ENCODE results near the gene HSPB1. TPM values are rescaled to one million over a fixed set of nuclear protein-coding genes. Genes with fewer than 3 reads are reported as not detected.

The HSPB1 gene
- total RNA-seq, 1 donor = 72.7 TPM

DNA sequence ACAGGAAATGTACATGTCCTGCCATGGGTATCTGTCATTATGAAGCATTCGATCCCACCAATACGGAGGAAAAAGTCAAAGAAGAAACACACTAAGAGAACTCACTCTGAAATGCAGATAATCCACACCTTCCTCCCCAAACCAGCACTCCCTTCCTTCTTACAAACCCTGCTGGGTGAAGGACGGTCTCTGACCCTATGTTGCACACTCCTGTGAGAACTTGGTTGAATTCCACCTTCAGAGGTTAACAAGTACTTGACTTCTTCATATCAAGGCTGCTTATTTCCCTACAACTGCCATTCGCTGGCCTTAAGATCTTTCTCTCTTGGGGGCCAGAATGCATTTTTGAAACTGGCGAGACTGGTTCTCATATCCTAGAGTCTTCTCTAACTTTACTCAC is 39.7 kb downstream of the HSPB1 start:
- no peaks in the 10 kb centered on the region for H3K27me3 ChIP-seq (ENCODE audit: insufficient read depth, low read length)
- H3K36me3 ChIP-seq (ENCODE audit: insufficient read depth, low read length) = peaks cover 60% of the 10 kb centered on the region
- peak overlapping the region; percentile 20 for H3K27ac ChIP-seq (ENCODE audit: low read depth, low read length)

DNA sequence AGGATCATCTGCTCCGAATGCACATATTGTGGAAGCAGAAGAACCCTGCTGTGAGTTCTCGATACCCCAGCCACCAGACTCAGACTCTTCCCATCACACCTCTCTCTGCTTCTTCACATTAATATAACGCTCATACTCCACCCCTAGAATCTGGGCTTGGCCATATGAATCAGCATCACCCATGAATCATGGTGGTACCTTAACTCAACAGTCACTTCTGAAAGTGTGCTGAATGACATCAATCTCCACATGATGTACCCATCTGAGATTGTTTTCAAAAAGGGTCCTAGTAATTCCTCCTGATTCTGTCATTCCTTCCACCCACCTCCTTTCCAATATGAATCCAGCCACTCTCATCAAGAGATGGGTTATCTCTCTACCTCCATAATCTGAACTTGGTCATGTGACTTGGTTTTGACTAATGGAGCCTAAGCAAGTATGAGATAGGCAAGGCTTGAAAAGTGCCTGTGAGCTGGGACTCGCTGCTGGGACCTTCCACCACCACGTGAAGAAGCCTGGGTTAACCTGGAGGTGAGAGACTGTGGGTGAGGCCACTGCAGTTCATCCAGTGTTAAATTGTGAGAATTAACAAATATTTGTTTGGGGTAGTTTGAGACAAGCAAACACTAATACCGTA is 40.9 kb downstream of the HSPB1 start:
- H3K36me3 ChIP-seq (ENCODE audit: insufficient read depth, low read length) = peaks cover 68% of the 10 kb centered on the region
- DNase-seq (ENCODE audit: insufficient read length, low spot score, missing footprints) = no peak
- H3K4me3 ChIP-seq (ENCODE audit: insufficient read depth, low read length) = no peak overlapping the region
- H3K9me3 ChIP-seq (ENCODE audit: low read depth, low read length) = no peaks in the 10 kb centered on the region
- TF ChIP-seq, protein P1, sequence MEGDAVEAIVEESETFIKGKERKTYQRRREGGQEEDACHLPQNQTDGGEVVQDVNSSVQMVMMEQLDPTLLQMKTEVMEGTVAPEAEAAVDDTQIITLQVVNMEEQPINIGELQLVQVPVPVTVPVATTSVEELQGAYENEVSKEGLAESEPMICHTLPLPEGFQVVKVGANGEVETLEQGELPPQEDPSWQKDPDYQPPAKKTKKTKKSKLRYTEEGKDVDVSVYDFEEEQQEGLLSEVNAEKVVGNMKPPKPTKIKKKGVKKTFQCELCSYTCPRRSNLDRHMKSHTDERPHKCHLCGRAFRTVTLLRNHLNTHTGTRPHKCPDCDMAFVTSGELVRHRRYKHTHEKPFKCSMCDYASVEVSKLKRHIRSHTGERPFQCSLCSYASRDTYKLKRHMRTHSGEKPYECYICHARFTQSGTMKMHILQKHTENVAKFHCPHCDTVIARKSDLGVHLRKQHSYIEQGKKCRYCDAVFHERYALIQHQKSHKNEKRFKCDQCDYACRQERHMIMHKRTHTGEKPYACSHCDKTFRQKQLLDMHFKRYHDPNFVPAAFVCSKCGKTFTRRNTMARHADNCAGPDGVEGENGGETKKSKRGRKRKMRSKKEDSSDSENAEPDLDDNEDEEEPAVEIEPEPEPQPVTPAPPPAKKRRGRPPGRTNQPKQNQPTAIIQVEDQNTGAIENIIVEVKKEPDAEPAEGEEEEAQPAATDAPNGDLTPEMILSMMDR (IDR thresholded peaks at IDR 0.05; ENCODE audit: extremely low read depth, low read depth, low read length) = no peak
- peaks cover 85% of the 10 kb centered on the region for H4K20me1 ChIP-seq (ENCODE audit: insufficient read depth, low read length)
- no peak overlapping the region for H2AFZ ChIP-seq (ENCODE audit: low read length)
- H3K79me2 ChIP-seq (ENCODE audit: insufficient read depth, low read length) = peaks cover 100% of the 10 kb centered on the region
- peaks cover 20% of the 10 kb centered on the region for H3K4me1 ChIP-seq (ENCODE audit: insufficient read depth, low read length)
- no peak overlapping the region for H3K4me2 ChIP-seq (ENCODE audit: insufficient read depth, low read length)
- H3K27me3 ChIP-seq (ENCODE audit: insufficient read depth, low read length) = no peaks in the 10 kb centered on the region
- H3K27ac ChIP-seq (ENCODE audit: low read depth, low read length) = peak overlapping the region; percentile 21

More for the DNA sequence above, 39.7 kb downstream of the HSPB1 start:
- no peak overlapping the region for H3K4me2 ChIP-seq (ENCODE audit: insufficient read depth, low read length)
- no peak for DNase-seq (ENCODE audit: insufficient read length, low spot score, missing footprints)
- peaks cover 84% of the 10 kb centered on the region for H4K20me1 ChIP-seq (ENCODE audit: insufficient read depth, low read length)
- H3K4me3 ChIP-seq (ENCODE audit: insufficient read depth, low read length) = no peak overlapping the region
- H3K4me1 ChIP-seq (ENCODE audit: insufficient read depth, low read length) = peaks cover 20% of the 10 kb centered on the region
- H3K79me2 ChIP-seq (ENCODE audit: insufficient read depth, low read length) = peaks cover 100% of the 10 kb centered on the region
- H2AFZ ChIP-seq (ENCODE audit: low read length) = no peak overlapping the region
- TF ChIP-seq, protein P1 (IDR thresholded peaks at IDR 0.05; ENCODE audit: extremely low read depth, low read depth, low read length) = no peak
- H3K9me3 ChIP-seq (ENCODE audit: low read depth, low read length) = no peaks in the 10 kb centered on the region

GRCh38 chr7:76343931-76344321 is 41.5 kb downstream of the HSPB1 start:
- no peak overlapping the region for H2AFZ ChIP-seq (ENCODE audit: low read length)

DNA sequence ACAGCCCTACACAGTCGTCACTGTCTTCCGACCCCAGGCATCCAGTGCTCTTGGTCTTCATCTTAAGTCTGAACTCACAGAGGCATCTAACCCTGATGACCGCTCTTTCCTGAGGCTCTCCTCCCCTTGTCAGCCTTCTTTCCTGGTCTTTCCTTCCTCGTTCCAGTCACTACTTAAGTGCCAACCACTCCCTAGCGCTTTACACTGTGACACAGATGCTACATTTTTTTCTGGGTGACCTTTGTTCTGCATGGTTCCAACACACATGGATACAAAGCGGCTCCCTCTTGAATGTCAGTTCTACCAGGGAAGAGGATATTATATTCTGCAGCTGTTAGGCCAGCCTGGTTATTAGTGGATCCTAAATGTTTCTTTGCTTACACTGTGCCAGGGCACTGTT is 43.6 kb downstream of the HSPB1 start:
- TF ChIP-seq, protein P1 (IDR thresholded peaks at IDR 0.05; ENCODE audit: extremely low read depth, low read depth, low read length) = no peak
- no peak overlapping the region for H3K4me3 ChIP-seq (ENCODE audit: insufficient read depth, low read length)
- no peak overlapping the region for H3K4me2 ChIP-seq (ENCODE audit: insufficient read depth, low read length)
- no peak overlapping the region for H2AFZ ChIP-seq (ENCODE audit: low read length)
- peaks cover 100% of the 10 kb centered on the region for H3K79me2 ChIP-seq (ENCODE audit: insufficient read depth, low read length)
- peaks cover 75% of the 10 kb centered on the region for H3K36me3 ChIP-seq (ENCODE audit: insufficient read depth, low read length)
- no peak overlapping the region for H3K27ac ChIP-seq (ENCODE audit: low read depth, low read length)
- H3K4me1 ChIP-seq (ENCODE audit: insufficient read depth, low read length) = peaks cover 13% of the 10 kb centered on the region
- peaks cover 78% of the 10 kb centered on the region for H4K20me1 ChIP-seq (ENCODE audit: insufficient read depth, low read length)
- H3K9me3 ChIP-seq (ENCODE audit: low read depth, low read length) = no peaks in the 10 kb centered on the region
- no peaks in the 10 kb centered on the region for H3K27me3 ChIP-seq (ENCODE audit: insufficient read depth, low read length)
- DNase-seq (ENCODE audit: insufficient read length, low spot score, missing footprints) = no peak

More at GRCh38 chr7:76343931-76344321, 41.5 kb downstream of the HSPB1 start:
- Histone ChIP-seq H3K36me3 (ENCODE audit: insufficient read depth, low read length) (peaks cover 68% of the 10 kb centered on the region), H3K27me3 (ENCODE audit: insufficient read depth, low read length) (no peaks in the 10 kb centered on the region), H3K4me2 (ENCODE audit: insufficient read depth, low read length) (no peak overlapping the region), H3K9me3 (ENCODE audit: low read depth, low read length) (no peaks in the 10 kb centered on the region), H4K20me1 (ENCODE audit: insufficient read depth, low read length) (peaks cover 85% of the 10 kb centered on the region), H3K79me2 (ENCODE audit: insufficient read depth, low read length) (peaks cover 100% of the 10 kb centered on the region), H3K27ac (ENCODE audit: low read depth, low read length) (peak overlapping the region; percentile 21), H3K4me1 (ENCODE audit: insufficient read depth, low read length) (peaks cover 23% of the 10 kb centered on the region), H3K4me3 (ENCODE audit: insufficient read depth, low read length) (no peak overlapping the region)
- TF ChIP-seq, protein P1 (IDR thresholded peaks at IDR 0.05; ENCODE audit: extremely low read depth, low read depth, low read length) = no peak
- DNase-seq (ENCODE audit: insufficient read length, low spot score, missing footprints) = no peak

Measured in osteoblast (primary cell).